Fibroblast of skin of left quadriceps (primary cell): ENCODE results near the gene RAP1GAP.
"Not testable (repeated sequence)": the region's sequence is repeated elsewhere in the genome, so short reads cannot be mapped to it uniquely, and the experiment has no call there.

Experiments used
- DNase-seq, 2 experiments: peaks; one replicate each; pipeline ENCODE4 v3.0.0-alpha.2; 2013; ENCODE audit warnings: low read depth in 2 of 2

RAP1GAP gene

DNA sequence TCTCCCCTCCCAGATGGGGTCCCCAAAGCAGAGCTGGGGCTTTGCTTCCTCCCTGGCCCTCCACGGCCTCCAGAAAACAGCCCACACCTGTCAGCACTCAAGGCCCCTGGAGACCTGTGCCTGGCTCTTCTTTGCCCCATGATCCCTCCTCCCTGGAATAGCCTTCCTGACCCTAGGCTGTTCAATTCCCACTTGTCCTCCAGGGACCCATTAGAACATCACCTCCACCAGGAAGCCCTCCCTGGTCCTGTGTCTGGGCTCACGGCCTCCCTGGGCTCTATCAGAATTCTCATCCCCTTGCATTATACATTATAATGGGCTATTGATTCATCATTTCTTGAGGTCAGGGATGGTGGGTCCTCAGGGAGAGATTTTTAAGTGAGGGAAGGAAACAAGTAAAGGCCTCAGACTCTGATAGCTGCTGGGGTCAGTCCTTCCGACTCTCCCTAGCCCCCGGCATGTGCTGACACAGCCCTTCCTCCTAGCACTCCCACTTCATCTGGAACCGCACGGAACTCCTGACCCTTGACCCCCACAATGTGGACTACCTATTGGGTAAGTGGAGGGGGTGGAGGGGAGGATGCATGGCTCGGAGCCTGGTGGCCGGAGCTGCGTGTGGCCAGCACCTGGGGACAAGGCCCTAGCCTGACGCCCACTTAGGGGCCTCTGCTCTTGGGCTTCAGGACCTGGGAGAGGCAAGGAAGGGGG lies 99.2 kb downstream of the RAP1GAP start:
- DNase-seq = no peak

DNA sequence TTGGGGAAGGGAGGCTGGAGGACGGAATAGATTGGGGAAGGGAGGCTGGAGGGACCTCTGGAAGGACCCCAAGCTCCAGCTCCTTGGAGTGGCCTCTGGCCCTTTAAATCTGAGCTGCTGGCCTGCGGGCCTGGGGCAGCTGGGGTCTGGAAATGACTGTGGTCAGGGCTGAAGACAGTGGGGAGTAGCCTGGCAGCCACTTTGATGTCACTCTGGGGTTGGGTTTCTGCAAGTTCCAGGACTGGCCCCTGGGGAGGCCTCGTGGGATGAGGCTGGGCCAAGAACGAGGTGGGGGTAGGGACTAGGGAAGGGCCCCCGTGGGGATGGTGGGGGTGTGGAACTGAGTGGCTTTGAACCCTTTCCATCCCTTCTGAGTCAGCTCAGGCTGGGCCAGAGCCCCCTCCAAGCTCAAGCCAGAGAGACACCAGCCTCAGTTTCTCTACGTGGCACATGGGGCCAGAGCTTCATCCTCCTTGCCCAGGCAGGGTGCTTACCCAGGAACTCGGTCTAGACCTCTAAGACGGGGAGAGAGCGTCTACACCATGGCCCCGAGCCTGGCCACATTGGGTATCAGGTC lies 100.3 kb downstream of the RAP1GAP start:
- no peak for DNase-seq

DNA sequence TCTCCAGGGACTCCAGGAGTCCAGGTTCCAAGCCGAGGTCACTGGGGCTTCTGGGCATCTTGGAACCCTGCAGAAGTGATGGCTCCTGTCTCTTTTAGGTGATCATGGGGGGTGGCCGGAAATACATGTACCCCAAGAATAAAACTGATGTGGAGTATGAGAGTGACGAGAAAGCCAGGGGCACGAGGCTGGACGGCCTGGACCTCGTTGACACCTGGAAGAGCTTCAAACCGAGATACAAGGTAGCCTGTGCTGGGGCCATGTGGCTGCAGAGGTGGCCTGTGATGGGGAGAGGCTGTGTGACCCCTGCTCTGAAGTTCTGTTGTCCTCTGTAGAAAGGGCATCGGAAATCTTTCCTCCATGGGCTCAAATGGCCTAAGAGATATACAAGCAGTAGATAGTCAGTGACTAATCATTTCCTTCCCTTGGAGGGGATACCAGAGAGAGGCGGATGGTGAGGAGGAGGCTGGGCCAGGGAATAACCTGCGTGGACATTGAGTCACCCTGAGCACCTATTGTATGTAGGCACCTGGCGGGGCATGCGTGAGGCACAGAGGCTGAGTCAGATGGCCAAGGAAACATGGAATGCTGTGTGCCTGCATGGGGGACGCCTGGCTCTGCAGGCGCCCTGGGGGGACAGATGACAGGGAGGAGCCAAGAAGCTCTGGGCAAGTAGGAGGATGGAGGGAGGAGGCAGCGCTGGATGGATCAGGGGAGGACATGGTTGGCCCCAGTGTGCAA lies 101.0 kb downstream of the RAP1GAP start:
- DNase-seq = no peak

DNA sequence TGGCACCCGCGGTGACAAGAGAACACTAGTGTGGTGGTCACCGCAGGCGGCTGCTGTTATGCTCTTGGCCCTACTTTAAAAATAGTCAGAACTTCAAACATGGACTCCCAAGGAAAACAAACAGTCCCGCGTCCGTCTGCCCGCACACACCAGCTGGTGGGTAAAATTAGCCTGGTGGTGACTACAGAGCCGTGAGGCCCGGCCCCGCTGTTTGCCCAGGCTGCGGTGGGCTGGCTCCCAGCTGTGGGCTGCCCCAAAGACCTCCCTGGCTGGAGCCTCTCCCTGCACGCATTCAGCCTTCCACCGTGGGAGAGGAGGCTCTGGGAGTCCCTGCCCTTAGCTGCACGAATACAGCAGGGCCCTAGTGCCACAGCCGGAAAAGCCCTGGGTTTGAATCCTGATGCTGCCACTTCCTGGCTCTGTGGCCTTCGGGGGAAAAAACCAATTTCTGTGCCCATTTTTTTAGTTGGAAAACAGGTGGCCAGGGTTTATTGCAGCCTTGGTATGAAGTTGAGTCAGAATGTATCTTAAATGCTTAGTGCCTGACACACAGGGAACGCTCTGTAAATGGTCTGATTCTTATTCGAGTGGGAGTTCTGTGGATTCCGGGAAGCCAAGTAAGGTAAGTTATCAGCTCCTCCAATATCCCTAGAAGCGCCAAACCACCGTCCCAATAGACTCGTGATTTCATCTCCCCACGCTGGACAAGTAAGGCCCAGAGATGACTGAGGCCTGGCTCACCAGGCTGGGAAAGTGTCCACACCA lies 101.7 kb downstream of the RAP1GAP start:
- peak; percentile 43 to 44 for DNase-seq

DNA sequence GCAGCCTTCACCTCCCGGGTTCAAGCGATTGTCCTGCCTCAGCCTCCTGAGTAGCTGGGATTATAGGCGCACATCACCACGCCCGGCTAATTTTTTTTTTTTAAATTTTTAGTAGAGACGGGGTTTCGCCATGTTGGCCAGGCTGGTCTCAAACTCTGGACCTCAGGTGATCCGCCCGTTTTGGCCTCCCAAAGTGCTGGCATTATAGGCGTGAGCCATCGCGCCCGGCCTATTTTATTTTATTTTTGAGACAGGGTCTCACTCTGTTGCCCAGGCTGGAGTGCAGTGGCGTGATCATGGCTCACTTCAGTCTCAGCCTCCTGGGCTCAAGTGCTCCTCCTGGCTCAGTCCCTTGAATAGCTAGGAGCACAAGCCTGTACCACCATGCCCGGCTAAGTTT lies 102.8 kb downstream of the RAP1GAP start:
- DNase-seq = not testable (repeated sequence)

DNA sequence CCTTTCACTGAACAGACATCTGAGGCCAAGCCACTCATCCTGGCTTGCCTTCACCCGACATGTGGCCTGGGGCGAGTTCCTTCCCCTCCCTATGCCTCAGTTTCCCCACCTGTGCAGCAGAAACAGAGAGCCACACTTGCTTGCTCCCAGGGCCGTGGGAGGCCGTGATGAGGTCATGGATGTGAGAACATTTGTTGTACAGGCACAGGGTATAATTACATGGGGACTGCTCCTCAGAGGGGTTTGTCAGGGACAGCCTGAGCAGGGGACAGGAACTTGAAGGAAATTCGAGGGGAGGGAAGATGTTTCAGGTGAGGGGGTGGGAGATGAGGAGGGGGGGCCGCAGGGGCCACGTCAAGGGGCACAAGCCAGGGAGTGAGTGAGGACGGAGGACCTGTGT lies 103.9 kb downstream of the RAP1GAP start:
- DNase-seq = no peak

DNA sequence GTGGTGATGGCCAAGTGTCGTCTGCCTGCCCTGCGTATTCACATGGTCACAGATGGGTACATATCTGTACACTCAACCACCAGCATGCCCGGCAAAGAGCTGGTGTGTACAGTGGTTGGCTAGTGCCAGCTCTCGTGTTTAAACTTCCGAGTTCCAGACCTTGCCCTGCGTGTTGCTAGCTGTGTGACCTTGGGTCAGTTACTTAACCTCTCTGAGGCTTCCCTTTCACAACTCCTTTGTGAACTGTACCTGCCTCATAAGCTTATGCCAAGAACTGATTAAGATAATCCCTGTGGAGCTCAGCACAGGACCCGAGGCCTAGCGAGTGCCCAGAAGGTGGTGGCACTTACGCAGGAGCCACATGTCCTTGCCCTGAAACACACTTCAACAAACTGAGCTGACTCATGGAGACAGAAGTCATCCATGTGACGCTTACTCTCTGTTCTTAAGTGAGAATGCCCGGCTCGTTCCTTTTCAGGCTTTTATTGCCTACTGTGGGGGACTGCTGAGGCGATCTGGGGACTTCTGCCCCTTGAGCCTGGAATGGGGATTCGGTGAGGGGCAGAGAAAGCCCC lies 104.5 kb downstream of the RAP1GAP start:
- no peak for DNase-seq

DNA sequence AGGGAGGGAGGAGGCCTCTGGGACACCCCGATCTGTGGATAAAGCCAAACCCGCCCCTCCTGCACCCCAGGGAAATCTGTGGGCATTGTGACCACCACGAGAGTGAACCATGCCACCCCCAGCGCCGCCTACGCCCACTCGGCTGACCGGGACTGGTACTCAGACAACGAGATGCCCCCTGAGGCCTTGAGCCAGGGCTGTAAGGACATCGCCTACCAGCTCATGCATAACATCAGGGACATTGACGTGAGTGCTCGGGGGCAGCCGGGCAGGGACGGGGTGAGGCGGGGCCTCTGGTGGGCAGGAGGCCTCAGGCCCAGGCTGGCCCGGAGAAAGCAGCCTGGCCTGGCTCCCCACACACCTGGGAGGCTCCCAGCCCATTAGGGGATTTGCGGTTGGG lies 105.2 kb downstream of the RAP1GAP start:
- DNase-seq = no peak

DNA sequence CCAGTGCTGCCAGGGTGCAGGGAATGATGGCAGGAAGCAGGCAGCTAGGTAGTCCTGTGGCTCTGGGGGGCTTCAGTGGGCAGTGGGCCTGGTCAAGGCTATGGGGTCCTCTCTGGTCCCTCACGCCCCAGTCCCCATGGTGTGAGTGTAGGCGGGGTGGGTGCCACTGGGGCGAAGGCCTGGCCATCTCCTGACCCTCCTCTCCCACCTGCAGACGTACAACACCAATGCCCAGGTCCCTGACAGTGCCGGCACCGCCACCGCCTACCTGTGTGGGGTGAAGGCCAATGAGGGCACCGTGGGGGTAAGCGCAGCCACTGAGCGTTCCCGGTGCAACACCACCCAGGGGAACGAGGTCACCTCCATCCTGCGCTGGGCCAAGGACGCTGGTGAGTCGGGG lies 106.3 kb downstream of the RAP1GAP start:
- DNase-seq = no peak

DNA sequence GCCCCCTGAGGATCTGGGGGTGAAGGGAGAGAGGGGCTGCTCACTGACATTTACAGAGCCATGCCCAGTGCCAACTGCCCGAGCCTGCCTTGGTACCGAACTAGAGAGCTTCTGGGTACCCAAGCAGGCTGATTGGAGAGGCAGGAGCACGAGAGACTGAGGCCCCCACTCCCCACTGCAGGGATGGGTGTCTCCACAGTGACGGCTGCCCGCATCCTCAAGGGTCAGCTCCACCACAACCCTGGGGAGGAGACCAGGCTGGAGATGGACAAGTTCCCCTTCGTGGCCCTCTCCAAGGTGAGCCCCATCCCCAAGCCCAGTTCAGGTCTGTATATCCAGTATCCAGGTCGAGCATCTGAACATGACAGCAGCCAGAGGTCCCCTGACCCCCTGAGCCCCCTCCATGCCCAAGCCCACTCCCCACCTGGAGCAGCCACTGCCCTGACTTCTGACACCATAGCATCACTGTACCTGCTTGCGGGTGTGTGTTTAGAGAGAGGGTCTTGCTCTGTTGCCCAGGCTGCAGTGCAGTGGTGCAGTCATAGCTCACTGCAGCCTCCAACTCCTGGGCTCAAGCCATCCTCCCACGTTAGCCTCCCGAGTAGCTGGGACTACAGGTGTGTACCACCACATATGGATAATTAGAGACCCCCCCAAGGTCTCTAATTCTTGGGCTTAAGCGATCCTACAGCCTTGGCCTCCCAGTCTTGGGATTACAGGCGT lies 108.1 kb downstream of the RAP1GAP start:
- DNase-seq = no peak

DNA sequence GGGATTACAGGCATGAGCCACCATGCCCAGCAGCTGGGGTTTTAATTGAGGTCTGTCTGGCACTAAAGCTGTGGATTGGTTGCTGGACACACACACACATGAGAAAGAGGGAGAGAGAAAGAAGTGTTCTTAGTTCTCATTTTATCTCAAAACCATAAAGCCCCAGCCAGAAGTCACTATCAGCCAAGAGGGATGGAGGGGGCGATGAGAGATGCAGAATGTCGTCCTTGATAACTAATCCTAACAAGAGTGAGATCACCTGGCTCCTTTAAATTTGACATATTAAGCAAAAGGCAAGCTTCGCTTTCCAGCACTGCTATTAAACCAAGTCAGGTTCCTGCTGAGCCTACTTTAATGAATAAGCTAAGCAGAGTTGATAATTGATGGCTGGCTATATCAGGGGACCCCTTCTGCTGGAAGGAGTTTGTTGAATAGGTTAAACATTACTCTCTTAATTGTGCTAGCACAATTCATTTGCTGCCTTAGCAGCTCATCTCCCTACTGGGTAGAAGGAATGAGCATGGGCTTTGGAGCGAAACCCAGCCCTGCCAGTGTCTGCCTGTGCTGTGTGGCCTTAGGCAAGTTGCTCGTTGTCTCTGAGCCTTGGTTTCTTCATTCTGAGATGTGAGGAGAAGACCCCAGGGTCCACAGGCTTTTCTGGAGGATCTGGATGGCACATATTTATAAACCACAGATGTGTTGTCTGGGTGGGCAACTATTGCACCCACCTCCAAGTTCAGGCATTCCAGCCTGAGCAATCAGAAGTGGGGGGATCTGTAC lies 109.2 kb downstream of the RAP1GAP start:
- no peak for DNase-seq

DNA sequence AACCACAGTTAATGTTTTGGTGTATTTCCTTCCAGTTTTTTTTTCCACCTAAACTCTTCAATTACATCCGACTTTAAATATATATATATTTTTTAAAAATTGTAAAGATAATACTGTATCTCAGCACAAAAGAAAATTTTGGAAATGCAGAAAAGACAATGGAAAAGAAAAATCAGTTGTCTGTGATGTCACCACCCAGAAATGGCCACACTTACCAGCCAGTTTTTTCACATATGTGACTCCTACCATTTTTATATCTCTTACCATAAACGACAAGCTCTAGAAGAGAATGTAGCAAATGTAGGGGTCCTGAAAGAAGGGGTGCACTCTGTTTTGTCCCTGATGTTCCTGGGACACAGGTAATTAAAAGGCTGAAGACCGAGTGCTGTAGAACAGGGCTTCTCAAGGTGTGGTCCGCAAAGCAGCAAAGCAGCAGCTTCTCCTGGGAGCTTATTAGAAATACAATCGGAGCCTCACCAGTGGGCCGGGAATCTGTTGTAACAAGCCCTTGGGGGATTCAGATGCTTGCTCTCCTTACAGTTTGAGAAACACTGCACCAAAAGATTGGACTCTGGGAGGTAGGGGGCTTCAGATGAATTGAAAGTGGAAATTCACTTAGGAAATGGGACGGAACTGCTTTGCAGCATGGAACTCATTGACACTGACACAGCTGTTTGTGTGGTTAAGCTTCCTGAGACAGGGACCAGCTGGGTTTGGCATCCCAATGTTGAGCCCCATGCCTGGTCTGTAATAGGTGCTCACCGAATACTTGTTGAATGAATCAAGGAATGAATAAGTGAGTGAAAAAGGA lies 115.8 kb downstream of the RAP1GAP start:
- DNase-seq = peak in 1 of 2 experiments; percentile 29

DNA sequence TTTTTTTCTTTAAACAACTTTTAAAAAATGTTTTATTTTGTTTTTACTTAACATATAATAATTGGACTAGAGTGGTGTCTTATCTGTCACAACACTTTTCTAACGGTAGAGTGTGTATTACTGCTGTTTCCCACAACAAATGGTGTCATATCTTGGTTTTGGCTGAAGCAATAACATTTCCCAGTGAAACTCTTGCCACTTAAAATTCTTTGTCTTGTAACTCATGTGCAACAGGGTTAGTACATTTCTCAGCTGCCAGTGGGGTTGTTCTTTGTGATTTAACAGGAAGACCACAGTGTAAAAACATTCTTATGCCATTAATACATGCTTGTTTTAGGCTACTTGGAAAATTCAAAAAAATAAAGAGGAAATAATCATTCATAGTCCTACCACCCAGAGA lies 116.4 kb downstream of the RAP1GAP start:
- DNase-seq = peak; percentile 79 to 81

DNA sequence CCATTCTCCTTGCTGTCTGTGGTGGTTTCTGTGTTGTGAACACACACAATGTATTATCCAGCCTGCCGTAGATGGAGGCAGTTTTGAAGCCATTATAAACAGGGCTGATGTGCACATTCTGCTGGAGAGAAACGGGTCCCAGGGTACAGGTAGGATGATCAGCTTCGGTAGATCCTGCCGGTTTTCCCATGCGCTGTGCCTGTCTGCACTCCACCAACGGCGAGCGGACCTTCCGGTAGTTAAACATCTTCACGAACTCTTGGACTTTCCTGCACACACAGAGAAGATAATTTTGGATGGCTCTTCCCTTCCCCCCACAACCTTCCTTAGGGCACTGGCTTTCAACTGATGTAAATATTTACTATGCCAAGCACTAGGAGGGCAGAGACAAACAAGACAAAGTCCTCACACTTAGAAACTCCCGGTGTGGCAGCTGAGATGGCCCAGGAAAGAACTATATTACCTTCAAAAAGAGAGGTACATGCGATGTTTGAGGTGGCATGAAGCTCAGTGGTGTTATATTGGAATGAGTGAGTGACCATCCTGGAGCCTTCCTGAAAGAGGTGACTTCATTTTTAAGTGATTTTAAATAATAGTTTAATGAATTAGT lies 118.2 kb downstream of the RAP1GAP start:
- DNase-seq = no peak

DNA sequence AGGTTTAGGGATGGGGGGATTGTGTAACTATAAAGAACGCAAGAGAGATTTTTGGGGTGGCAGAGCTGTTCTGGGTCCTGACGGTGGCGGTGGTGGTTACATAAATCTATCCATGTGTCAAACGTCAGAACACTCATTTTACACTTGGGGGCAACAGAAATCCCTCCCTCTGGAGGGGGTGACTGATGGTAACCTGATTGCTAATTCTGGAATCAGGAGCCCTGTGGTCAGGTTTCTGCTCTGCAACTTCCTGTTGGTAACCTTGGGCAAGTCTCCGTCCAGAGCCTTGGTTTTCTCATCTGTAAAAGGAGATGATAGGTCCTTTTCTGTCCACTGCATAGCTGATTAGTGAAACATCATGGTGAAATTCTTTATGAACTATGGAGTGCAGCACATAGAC lies 119.1 kb downstream of the RAP1GAP start:
- no peak for DNase-seq

DNA sequence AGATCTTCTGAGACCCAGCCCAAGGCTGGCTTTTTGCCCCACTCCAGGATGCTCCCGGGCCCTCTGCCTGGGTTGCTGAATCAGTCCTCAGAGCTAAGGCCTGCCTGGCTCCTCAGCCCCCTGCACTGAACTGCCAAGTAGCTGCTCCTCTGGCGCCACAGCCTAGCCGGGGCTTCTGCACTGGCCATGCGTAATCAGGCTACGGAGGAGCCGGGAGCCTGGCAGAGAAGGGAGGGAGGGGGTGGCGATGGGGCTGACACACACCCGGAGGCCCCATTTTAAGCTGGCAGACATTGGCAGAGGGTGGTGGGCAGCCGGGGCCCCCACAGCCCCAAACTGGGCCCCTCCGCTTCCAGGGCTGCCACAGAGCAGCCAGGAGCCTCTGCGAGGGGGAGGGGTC lies 121.3 kb downstream of the RAP1GAP start:
- no peak for DNase-seq
